Cardiac fibroblast (primary cell): ENCODE results near the gene CFAP298.
A peak's percentile ranks its signal among the peaks of the same experiment; 100 is the strongest.

ENCODE experiments used
- DNase-seq, 2 donors: peaks; one replicate each; pipeline versions ENCODE4 v3.0.0 to v3.0.0-alpha.2; 2010; ENCODE audit warnings: low read depth in 2 of 2
- H3K4me3 ChIP-seq, 2 donors: replicated peaks in 1 of 2; 1 replicate in 1 of 2; 2 replicates in 1 of 2; pipeline ENCODE4 v1.5.1; 2011; ENCODE audit warnings: low read depth in 2 of 2, low read length in 2 of 2, mild to moderate bottlenecking in 2 of 2, moderate library complexity in 1 of 2
- CTCF ChIP-seq: IDR thresholded peaks from one replicate; pipeline ENCODE4 v1.5.1; 2011; ENCODE audit warnings: low read depth, mild to moderate bottlenecking, low read length, inconsistent platforms

Gene CFAP298

GRCh38 chr21:32597205-32597604, 15.0 kb downstream of the CFAP298 start:
- no peak for TF ChIP-seq CTCF
- no peak overlapping the region for H3K4me3 ChIP-seq
- DNase-seq, result peak; percentile 61 to 94

- no peak overlapping the region for H3K4me3 ChIP-seq
- no peak for TF ChIP-seq CTCF
- DNase-seq, result no peak
Observed at GRCh38 chr21:32595431-32595830, 16.7 kb downstream of the CFAP298 start.

- H3K4me3 ChIP-seq, result no peak overlapping the region
- TF ChIP-seq CTCF, result no peak
- DNase-seq, result no peak
Observed at GRCh38 chr21:32593690-32594089, 18.5 kb downstream of the CFAP298 start.

GRCh38 chr21:32592929-32593502, 19.2 kb downstream of the CFAP298 start:
- DNase-seq, result no peak
- TF ChIP-seq CTCF, result no peak
- H3K4me3 ChIP-seq, result no peak overlapping the region

GRCh38 chr21:32590130-32590529, 22.0 kb downstream of the CFAP298 start:
- no peak for DNase-seq
- H3K4me3 ChIP-seq, result no peak overlapping the region
- no peak for TF ChIP-seq CTCF

- DNase-seq, result no peak
- no peak for TF ChIP-seq CTCF
Observed at GRCh38 chr21:32587651-32588050, 24.5 kb downstream of the CFAP298 start.

GRCh38 chr21:32587120-32587519, 25.1 kb downstream of the CFAP298 start:
- DNase-seq, result no peak
- H3K4me3 ChIP-seq, result no peak overlapping the region
- TF ChIP-seq CTCF, result no peak

More at GRCh38 chr21:32587651-32588050, 24.5 kb downstream of the CFAP298 start:
- H3K4me3 ChIP-seq, result no peak overlapping the region
